GM23338 (cell line): ENCODE measurements around the gene FAM234A. TPM values are rescaled to one million over a fixed set of nuclear protein-coding genes. Genes with fewer than 3 reads are reported as not detected.

Experiments used
- ATAC-seq: fragments of 200-7000 bp; cut with Tn5 transposase; 3 replicates; pipeline ENCODE4 v1.9.1; 2020
- DNase-seq: peaks from one replicate; pipeline ENCODE4 v3.0.0-alpha.2; 2015; ENCODE audit warnings: low spot score
- H2AFZ ChIP-seq: fragments of 200-600 bp; sonication (generic); 2 replicates; pipeline ENCODE4 v1.8.0; 2016; ENCODE audit warnings: antibody characterized with exemption, mild to moderate bottlenecking, moderate library complexity
- H3F3A ChIP-seq: fragments of 200-600 bp; sonication (generic); replicated peaks from 2 replicates; pipeline ENCODE4 v1.8.0; 2017; ENCODE audit warnings: antibody characterized with exemption, mixed run types, low read depth
- H3K27ac ChIP-seq: fragments of 200-600 bp; sonication (generic); 2 replicates; pipeline ENCODE4 v1.6.1; 2016; ENCODE audit warnings: low read depth
- H3K27me3 ChIP-seq: fragments of 200-600 bp; sonication (generic); 2 replicates; pipeline ENCODE4 v1.8.0; 2016; ENCODE audit warnings: mild to moderate bottlenecking, mixed run types, moderate library complexity; ENCODE audit not compliant: insufficient read depth
- H3K36me3 ChIP-seq: fragments of 200-600 bp; sonication (generic); 2 replicates; pipeline ENCODE4 v1.8.0; 2016; ENCODE audit warnings: mild to moderate bottlenecking; ENCODE audit not compliant: insufficient read depth
- H3K4me1 ChIP-seq: fragments of 200-600 bp; sonication (generic); 2 replicates; pipeline ENCODE4 v1.8.0; 2016; ENCODE audit warnings: mild to moderate bottlenecking, moderate library complexity; ENCODE audit not compliant: insufficient read depth
- H3K4me2 ChIP-seq: fragments of 200-600 bp; sonication (generic); 2 replicates; pipeline ENCODE4 v1.7.1; 2017; ENCODE audit warnings: mixed run types
- H3K4me3 ChIP-seq: fragments of 200-600 bp; sonication (generic); 2 replicates; pipeline ENCODE4 v1.6.1; 2016; ENCODE audit warnings: mixed run types
- H3K79me2 ChIP-seq: fragments of 200-600 bp; sonication (generic); replicated peaks from 2 replicates; pipeline ENCODE4 v1.8.0; 2017; ENCODE audit warnings: mild to moderate bottlenecking; ENCODE audit not compliant: insufficient read depth
- H3K9me2 ChIP-seq: fragments of 200-600 bp; sonication (generic); 2 replicates; pipeline ENCODE4 v1.8.0; 2017; ENCODE audit not compliant: insufficient read depth
- H4K20me1 ChIP-seq: fragments of 200-600 bp; sonication (generic); replicated peaks from 2 replicates; pipeline ENCODE4 v1.8.0; 2017; ENCODE audit warnings: mild to moderate bottlenecking; ENCODE audit not compliant: insufficient read depth
- H3K27ac Mint-ChIP-seq: 2 replicates; pipeline ENCODE4 v1.8.0; 2020; ENCODE audit warnings: inconsistent platforms, mild to moderate bottlenecking, moderate library complexity, mixed read lengths
- H3K27me3 Mint-ChIP-seq: 3 replicates; pipeline ENCODE4 v1.8.0; 2022; ENCODE audit warnings: low read depth, mild to moderate bottlenecking, moderate library complexity, mixed read lengths, inconsistent platforms; ENCODE audit not compliant: insufficient read depth, poor library complexity
- H3K36me3 Mint-ChIP-seq: 3 replicates; pipeline ENCODE4 v1.8.0; 2021; ENCODE audit warnings: low read depth, mild to moderate bottlenecking, inconsistent platforms, moderate library complexity, mixed read lengths
- H3K4me1 Mint-ChIP-seq: 3 replicates; pipeline ENCODE4 v1.8.0; 2020; ENCODE audit warnings: mild to moderate bottlenecking, inconsistent platforms, mixed read lengths
- H3K4me3 Mint-ChIP-seq: 3 replicates; pipeline ENCODE4 v1.8.0; 2021; ENCODE audit warnings: moderate library complexity, mild to moderate bottlenecking, inconsistent platforms, mixed read lengths
- H3K9me3 Mint-ChIP-seq: 3 replicates; pipeline ENCODE4 v1.8.0; 2020; ENCODE audit warnings: moderate library complexity, mild to moderate bottlenecking, inconsistent platforms, mixed read lengths
- CREB1 ChIP-seq: fragments of 250-450 bp; sonication (Bioruptor Pico); IDR thresholded peaks from 2 replicates; pipeline ENCODE4 v1.5.0; 2020; ENCODE audit warnings: low read depth, mild to moderate bottlenecking, moderate library complexity
- CTCF ChIP-seq, 2 experiments: fragments of 200-600 bp in 1 of 2; sonication (generic) in 1 of 2; conservative IDR thresholded peaks; 2 replicates each; pipeline versions ENCODE4 v1.5.1 to v1.6.1; 2016 to 2017; ENCODE audit warnings: antibody characterized with exemption in 2 of 2, low read depth in 2 of 2, mild to moderate bottlenecking in 2 of 2, moderate library complexity in 1 of 2
- ETS1 ChIP-seq: IDR thresholded peaks from 2 replicates; pipeline ENCODE4 v1.6.1; 2016; ENCODE audit warnings: antibody characterized with exemption
- EZH2 ChIP-seq: fragments of 200-600 bp; sonication (generic); IDR thresholded peaks from one replicate; pipeline ENCODE4 v1.8.0; 2017; ENCODE audit warnings: antibody characterized with exemption, mild to moderate bottlenecking, low read depth; ENCODE audit not compliant: unreplicated experiment
- JUNB ChIP-seq: IDR thresholded peaks from one replicate; pipeline ENCODE4 v1.6.1; 2016; ENCODE audit warnings: antibody characterized with exemption; ENCODE audit not compliant: unreplicated experiment
- NANOG ChIP-seq: IDR thresholded peaks from 2 replicates; pipeline ENCODE4 v1.6.1; 2016; ENCODE audit warnings: antibody characterized with exemption, borderline replicate concordance
- POLR2AphosphoS5 ChIP-seq: IDR thresholded peaks from 2 replicates; pipeline ENCODE4 v1.6.1; 2016; ENCODE audit warnings: antibody characterized with exemption, low read depth
- STAT1 ChIP-seq: IDR thresholded peaks from one replicate; pipeline ENCODE4 v1.6.1; 2016; ENCODE audit warnings: antibody characterized with exemption; ENCODE audit not compliant: unreplicated experiment
- ZNF114 ChIP-seq: fragments of 250-450 bp; sonication (Bioruptor Pico); IDR thresholded peaks from 2 replicates; pipeline ENCODE4 v1.5.0; 2020; ENCODE audit warnings: mild to moderate bottlenecking, moderate library complexity
- ZNF331 ChIP-seq: fragments of 250-450 bp; sonication (Bioruptor Pico); IDR thresholded peaks from 2 replicates; pipeline ENCODE4 v1.5.0; 2020; ENCODE audit warnings: low read depth, mild to moderate bottlenecking, moderate library complexity
- polyA plus RNA-seq: library from polyadenylated mRNA; unstranded; fragments of >200 nt; fragmentation: Nextera tagmentation; extraction: Ambion mirVana; gene quantifications from 2 replicates; pipeline ENCODE4 v1.2.1, GENCODE V29; 2016
- total RNA-seq: library from RNA; depleted of rRNA; stranded (reverse); fragments of >200 nt; shearing (Covaris generic); gene quantifications from 2 replicates; pipeline ENCODE4 v1.2.3, GENCODE V29; 2014
- TF ChIP-seq, protein P1 (sequence below): IDR thresholded peaks from one replicate; pipeline ENCODE4 v1.6.1; 2018; ENCODE audit warnings: antibody characterized with exemption; ENCODE audit not compliant: unreplicated experiment

The FAM234A gene
- total and polyA plus RNA-seq, 2 experiments from 2014 or later = 41.9 to 128 TPM

DNA sequence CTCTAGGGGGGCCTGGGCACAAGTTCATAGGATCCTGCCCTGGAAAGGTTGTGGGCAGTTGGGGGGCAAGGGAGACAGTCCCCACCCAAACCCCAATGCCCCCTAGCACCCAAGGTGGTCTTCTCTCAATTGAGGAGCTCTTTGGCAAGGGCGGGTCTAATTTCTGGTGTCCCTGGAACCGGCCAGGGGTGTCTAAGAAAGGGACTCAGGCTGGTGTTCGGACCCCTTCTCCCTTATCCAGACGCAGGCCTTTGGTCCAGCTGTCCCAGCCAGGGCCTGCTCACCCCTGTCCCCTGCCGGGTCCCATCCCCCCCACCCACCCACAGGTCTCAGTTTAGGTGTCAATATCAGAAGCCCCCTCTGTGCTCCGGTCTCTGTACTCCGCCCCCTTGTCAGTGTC is 44.9 kb downstream of the FAM234A start:
- Histone ChIP-seq H4K20me1 (0 out of 2 replicates have a peak, but pooled peaks cover 2% of the 10 kb centered on the region), H2AFZ (no peak overlapping the region), H3F3A (peaks cover 4% of the 10 kb centered on the region; the same call in 1 of the 2 replicates), H3K27ac (no peak overlapping the region), H3K9me2 (no peaks in the 10 kb centered on the region), H3K27me3 (peaks cover 57% of the 10 kb centered on the region), H3K79me2 (no peaks in the 10 kb centered on the region), H3K36me3 (no peaks in the 10 kb centered on the region), H3K4me2 (no peak overlapping the region), H3K4me3 (peak overlapping the region; percentile 60; the same call in 1 of the 2 replicates), H3K4me1 (no peaks in the 10 kb centered on the region)
- H3K27ac Mint-ChIP-seq = no peak overlapping the region
- ATAC-seq (no peak), DNase-seq (no peak)
- peak overlapping the region; percentile 61; the same call in 2 of the 3 replicates for H3K4me3 Mint-ChIP-seq
- H3K9me3 Mint-ChIP-seq = no peaks in the 10 kb centered on the region
- TF ChIP-seq STAT1 (no peak), EZH2 (no peak), JUNB (no peak), ZNF331 (CRISPR knock-in tag) (no peak), ETS1 (no peak), NANOG (no peak), CREB1 (CRISPR knock-in tag) (no peak), ZNF114 (CRISPR knock-in tag) (no peak), CTCF (conservative IDR thresholded peaks at IDR 0.05; ENCODE audit: low read depth in 2 of 2) (no peak), POLR2AphosphoS5 (no peak)
- TF ChIP-seq, protein P1, sequence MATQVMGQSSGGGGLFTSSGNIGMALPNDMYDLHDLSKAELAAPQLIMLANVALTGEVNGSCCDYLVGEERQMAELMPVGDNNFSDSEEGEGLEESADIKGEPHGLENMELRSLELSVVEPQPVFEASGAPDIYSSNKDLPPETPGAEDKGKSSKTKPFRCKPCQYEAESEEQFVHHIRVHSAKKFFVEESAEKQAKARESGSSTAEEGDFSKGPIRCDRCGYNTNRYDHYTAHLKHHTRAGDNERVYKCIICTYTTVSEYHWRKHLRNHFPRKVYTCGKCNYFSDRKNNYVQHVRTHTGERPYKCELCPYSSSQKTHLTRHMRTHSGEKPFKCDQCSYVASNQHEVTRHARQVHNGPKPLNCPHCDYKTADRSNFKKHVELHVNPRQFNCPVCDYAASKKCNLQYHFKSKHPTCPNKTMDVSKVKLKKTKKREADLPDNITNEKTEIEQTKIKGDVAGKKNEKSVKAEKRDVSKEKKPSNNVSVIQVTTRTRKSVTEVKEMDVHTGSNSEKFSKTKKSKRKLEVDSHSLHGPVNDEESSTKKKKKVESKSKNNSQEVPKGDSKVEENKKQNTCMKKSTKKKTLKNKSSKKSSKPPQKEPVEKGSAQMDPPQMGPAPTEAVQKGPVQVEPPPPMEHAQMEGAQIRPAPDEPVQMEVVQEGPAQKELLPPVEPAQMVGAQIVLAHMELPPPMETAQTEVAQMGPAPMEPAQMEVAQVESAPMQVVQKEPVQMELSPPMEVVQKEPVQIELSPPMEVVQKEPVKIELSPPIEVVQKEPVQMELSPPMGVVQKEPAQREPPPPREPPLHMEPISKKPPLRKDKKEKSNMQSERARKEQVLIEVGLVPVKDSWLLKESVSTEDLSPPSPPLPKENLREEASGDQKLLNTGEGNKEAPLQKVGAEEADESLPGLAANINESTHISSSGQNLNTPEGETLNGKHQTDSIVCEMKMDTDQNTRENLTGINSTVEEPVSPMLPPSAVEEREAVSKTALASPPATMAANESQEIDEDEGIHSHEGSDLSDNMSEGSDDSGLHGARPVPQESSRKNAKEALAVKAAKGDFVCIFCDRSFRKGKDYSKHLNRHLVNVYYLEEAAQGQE = no peak
- peaks cover 39% of the 10 kb centered on the region for H3K27me3 Mint-ChIP-seq
- no peaks in the 10 kb centered on the region for H3K36me3 Mint-ChIP-seq
- no peaks in the 10 kb centered on the region for H3K4me1 Mint-ChIP-seq
